GM18507 (cell line): Measurements from ENCODE around the gene ITGB1BP1.

Experiments used
- DNase-seq: peaks from one replicate; pipeline ENCODE4 v3.0.0; 2011; ENCODE audit warnings: low read depth; ENCODE audit not compliant: insufficient read length; ENCODE audit errors: extremely low spot score
- FAIRE-seq: peaks from 2 replicates; lab custom pipeline; 2011; peaks lifted over from hg19 to GRCh38; lab: Jason Lieb, UNC

Gene ITGB1BP1

DNA sequence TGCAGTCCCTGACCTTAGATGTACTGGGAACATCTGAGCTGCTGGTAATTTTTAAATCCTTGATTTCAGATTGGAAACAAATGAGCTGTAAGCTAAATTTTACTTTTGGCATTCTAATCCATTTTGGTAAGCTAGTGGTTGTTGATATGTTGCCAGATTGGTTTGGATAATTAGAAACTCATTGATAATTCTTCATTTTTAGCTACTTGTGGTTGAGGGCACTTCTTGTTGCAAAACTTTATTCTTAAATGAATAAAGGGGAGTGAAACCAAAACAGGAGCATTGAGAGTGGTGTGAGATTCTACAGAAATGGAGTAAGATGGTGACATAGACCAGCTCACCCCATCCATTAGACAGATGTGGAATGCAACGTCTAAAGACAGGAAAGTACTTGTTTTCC, 64.5 kb downstream of the ITGB1BP1 start:
- no peak for DNase-seq
- no peak for FAIRE-seq

- FAIRE-seq = no peak
- DNase-seq = no peak
Observed at GRCh38 chr2:9356261-9356660, 67.1 kb downstream of the ITGB1BP1 start.

GRCh38 chr2:9355716-9356115, 67.6 kb downstream of the ITGB1BP1 start:
- no peak for DNase-seq

DNA sequence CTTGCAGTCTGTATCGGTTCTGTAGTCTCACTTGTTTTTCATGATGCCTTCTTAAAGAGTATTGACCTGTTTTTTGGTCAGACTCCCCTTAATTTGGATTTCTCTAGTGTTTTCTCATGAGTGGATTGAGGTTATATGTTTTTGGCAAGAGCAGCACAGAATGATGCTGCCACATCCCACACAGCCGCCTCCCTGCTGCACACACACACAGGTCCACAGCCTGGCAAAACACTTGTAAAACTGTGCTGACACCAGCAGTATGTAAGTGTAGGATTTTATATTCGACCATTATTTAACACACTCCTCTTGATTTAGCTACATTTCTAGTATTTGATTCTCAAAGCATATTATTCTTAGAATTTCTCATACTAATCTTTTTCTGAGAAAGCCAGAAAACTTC, 68.1 kb downstream of the ITGB1BP1 start:
- no peak for DNase-seq
- no peak for FAIRE-seq

More at GRCh38 chr2:9355716-9356115, 67.6 kb downstream of the ITGB1BP1 start:
- FAIRE-seq = no peak

DNA sequence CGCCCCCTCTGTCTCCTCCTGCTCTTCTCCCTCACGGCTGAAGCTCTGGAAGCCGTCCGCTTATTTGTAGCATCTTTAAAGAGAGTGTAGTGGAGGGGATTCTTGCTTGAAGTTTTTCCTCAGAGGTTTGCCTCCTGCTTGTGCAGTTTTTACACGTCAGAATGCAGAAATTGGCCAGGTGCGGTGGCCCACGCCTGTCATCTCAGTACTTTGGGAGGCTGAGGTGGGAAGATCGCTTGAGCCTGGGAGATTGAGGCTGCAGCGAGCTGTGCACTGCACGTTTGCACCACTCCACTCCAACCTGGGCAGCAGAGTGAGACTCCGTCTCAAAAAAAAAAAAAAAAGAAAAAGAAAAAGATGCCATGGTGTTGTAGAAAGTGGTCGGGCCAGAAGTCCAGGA, 69.0 kb downstream of the ITGB1BP1 start:
- FAIRE-seq = no peak

More for the DNA sequence above, 69.0 kb downstream of the ITGB1BP1 start:
- no peak for DNase-seq
